ENCODE data around the gene RETREG1.

DNA sequence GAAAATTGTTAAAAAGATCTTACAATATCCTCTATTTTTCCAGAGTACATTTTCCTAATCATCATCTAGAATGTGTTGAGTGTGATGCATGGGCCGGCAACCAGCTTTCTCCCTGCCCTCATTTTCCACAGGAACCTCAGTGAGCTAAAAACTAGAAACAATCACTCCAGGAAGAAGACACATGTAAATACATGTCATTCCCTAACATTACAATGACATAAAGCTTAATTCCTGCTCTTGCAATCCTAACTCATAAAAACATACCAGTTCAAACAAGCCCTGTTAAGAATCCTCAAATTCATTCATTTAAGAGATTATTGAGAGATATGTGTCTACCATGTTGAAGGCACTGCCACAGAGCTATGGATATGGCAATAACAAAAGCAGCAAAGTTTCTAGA lies 132.7 kb downstream of the RETREG1 start:
- no peak for TF ChIP-seq KLF10 (tag by site-specific recombination; IDR thresholded peaks at IDR 0.05)
- TF ChIP-seq, protein P1, sequence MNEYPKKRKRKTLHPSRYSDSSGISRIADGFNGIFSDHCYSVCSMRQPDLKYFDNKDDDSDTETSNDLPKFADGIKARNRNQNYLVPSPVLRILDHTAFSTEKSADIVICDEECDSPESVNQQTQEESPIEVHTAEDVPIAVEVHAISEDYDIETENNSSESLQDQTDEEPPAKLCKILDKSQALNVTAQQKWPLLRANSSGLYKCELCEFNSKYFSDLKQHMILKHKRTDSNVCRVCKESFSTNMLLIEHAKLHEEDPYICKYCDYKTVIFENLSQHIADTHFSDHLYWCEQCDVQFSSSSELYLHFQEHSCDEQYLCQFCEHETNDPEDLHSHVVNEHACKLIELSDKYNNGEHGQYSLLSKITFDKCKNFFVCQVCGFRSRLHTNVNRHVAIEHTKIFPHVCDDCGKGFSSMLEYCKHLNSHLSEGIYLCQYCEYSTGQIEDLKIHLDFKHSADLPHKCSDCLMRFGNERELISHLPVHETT (tag by site-specific recombination; IDR thresholded peaks at IDR 0.05), result no peak
- TF ChIP-seq, protein P2, sequence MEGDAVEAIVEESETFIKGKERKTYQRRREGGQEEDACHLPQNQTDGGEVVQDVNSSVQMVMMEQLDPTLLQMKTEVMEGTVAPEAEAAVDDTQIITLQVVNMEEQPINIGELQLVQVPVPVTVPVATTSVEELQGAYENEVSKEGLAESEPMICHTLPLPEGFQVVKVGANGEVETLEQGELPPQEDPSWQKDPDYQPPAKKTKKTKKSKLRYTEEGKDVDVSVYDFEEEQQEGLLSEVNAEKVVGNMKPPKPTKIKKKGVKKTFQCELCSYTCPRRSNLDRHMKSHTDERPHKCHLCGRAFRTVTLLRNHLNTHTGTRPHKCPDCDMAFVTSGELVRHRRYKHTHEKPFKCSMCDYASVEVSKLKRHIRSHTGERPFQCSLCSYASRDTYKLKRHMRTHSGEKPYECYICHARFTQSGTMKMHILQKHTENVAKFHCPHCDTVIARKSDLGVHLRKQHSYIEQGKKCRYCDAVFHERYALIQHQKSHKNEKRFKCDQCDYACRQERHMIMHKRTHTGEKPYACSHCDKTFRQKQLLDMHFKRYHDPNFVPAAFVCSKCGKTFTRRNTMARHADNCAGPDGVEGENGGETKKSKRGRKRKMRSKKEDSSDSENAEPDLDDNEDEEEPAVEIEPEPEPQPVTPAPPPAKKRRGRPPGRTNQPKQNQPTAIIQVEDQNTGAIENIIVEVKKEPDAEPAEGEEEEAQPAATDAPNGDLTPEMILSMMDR (tag by site-specific recombination; IDR thresholded peaks at IDR 0.05), result no peak
- TF ChIP-seq, protein P3, sequence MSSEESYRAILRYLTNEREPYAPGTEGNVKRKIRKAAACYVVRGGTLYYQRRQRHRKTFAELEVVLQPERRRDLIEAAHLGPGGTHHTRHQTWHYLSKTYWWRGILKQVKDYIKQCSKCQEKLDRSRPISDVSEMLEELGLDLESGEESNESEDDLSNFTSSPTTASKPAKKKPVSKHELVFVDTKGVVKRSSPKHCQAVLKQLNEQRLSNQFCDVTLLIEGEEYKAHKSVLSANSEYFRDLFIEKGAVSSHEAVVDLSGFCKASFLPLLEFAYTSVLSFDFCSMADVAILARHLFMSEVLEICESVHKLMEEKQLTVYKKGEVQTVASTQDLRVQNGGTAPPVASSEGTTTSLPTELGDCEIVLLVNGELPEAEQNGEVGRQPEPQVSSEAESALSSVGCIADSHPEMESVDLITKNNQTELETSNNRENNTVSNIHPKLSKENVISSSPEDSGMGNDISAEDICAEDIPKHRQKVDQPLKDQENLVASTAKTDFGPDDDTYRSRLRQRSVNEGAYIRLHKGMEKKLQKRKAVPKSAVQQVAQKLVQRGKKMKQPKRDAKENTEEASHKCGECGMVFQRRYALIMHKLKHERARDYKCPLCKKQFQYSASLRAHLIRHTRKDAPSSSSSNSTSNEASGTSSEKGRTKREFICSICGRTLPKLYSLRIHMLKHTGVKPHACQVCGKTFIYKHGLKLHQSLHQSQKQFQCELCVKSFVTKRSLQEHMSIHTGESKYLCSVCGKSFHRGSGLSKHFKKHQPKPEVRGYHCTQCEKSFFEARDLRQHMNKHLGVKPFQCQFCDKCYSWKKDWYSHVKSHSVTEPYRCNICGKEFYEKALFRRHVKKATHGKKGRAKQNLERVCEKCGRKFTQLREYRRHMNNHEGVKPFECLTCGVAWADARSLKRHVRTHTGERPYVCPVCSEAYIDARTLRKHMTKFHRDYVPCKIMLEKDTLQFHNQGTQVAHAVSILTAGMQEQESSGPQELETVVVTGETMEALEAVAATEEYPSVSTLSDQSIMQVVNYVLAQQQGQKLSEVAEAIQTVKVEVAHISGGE (tag by site-specific recombination; conservative IDR thresholded peaks at IDR 0.05; ENCODE audit: low read depth), result no peak
- TF ChIP-seq, protein P4, sequence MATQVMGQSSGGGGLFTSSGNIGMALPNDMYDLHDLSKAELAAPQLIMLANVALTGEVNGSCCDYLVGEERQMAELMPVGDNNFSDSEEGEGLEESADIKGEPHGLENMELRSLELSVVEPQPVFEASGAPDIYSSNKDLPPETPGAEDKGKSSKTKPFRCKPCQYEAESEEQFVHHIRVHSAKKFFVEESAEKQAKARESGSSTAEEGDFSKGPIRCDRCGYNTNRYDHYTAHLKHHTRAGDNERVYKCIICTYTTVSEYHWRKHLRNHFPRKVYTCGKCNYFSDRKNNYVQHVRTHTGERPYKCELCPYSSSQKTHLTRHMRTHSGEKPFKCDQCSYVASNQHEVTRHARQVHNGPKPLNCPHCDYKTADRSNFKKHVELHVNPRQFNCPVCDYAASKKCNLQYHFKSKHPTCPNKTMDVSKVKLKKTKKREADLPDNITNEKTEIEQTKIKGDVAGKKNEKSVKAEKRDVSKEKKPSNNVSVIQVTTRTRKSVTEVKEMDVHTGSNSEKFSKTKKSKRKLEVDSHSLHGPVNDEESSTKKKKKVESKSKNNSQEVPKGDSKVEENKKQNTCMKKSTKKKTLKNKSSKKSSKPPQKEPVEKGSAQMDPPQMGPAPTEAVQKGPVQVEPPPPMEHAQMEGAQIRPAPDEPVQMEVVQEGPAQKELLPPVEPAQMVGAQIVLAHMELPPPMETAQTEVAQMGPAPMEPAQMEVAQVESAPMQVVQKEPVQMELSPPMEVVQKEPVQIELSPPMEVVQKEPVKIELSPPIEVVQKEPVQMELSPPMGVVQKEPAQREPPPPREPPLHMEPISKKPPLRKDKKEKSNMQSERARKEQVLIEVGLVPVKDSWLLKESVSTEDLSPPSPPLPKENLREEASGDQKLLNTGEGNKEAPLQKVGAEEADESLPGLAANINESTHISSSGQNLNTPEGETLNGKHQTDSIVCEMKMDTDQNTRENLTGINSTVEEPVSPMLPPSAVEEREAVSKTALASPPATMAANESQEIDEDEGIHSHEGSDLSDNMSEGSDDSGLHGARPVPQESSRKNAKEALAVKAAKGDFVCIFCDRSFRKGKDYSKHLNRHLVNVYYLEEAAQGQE (tag by site-specific recombination; IDR thresholded peaks at IDR 0.05), result no peak
- no peak for TF ChIP-seq TCF7L2 (IDR thresholded peaks at IDR 0.05; ENCODE audit: borderline replicate concordance, low read depth, low read length)
- TF ChIP-seq ZNF37A (tag by site-specific recombination; IDR thresholded peaks at IDR 0.05), result no peak
- TF ChIP-seq ZNF302 (tag by site-specific recombination; IDR thresholded peaks at IDR 0.05; ENCODE audit: low read depth), result no peak
- TF ChIP-seq SP2 (tag by site-specific recombination; IDR thresholded peaks at IDR 0.05), result no peak
